ENCODE measurements around the gene RBM10. TPM values are rescaled to one million over a fixed set of nuclear protein-coding genes. Genes with fewer than 3 reads are reported as not detected.

The RBM10 gene
- total and polyA plus RNA-seq, 2 donors (not counting 3 experiments of a cell fraction or from before 2014, with no cell fraction given), result 37.3 to 51.5 TPM

DNA sequence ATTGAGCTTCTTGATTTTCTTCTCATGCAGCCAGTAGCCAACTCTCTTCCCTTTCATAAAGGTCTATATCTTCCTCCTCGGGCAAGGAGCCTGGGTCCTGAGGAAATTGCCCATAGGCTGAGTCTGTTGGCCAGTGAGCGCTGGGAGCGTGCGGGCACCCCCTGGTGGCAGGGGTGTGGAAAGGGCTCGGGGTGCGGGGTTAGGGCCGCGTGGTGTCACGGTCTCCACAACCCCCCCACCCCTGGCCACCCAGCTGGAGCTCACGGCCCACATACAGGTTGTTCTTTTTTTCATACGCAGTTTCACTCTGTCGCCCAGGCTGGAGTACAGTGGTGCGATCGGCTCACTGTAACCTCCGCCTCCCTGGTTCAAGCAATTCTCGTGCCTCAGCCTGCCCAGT lies 13.1 kb downstream of the RBM10 start:
- Histone ChIP-seq H3K4me2 (ENCODE audit: insufficient read depth, low read length) (no peak overlapping the region), H3K9me1 (replicated peaks; ENCODE audit: control insufficient read depth, extremely low read depth, insufficient read depth, low read length) (no peaks in the 10 kb centered on the region), H3K79me2 (ENCODE audit: control insufficient read depth, insufficient read depth, low read length) (peaks cover 64% of the 10 kb centered on the region), H3K36me3 (ENCODE audit: control insufficient read depth in 2 of 2, extremely low read depth in 1 of 2, insufficient read depth in 2 of 2, low read length in 2 of 2) (peaks cover 0 to 9% of the 10 kb centered on the region in 2 experiments), H2AFZ (ENCODE audit: low read depth, low read length) (no peak overlapping the region), H3K9ac (replicated peaks; ENCODE audit: extremely low read depth, insufficient read depth, low read length) (no peak overlapping the region), H3K9me3 (replicated peaks; ENCODE audit: control insufficient read depth, insufficient read depth, low read length) (no peaks in the 10 kb centered on the region), H3K4me3 (replicated peaks in 1 of 3; ENCODE audit: insufficient read depth in 1 of 3, low read depth in 1 of 3, low read length in 3 of 3) (no peak overlapping the region), H3K4me1 (ENCODE audit: control insufficient read depth, extremely low read depth, insufficient read depth, low read length) (no peaks in the 10 kb centered on the region), H3K27me3 (ENCODE audit: control insufficient read depth in 2 of 2, insufficient read depth in 2 of 2, low read length in 2 of 2) (no peaks in the 10 kb centered on the region), H3K27ac (ENCODE audit: insufficient read depth, low read depth, low read length) (no peak overlapping the region), H4K20me1 (replicated peaks; ENCODE audit: control insufficient read depth, extremely low read depth, insufficient read depth, low read length) (no peaks in the 10 kb centered on the region)
- TF ChIP-seq MYC (IDR thresholded peaks at IDR 0.05; ENCODE audit: low read depth, low read length), result no peak
- TF ChIP-seq EZH2 (IDR thresholded peaks at IDR 0.05; ENCODE audit: borderline replicate concordance, low read depth, low read length, severe bottlenecking), result no peak
- TF ChIP-seq GATA2 (IDR thresholded peaks at IDR 0.05; ENCODE audit: insufficient read depth, insufficient read length, low read depth, low read length), result no peak
- TF ChIP-seq POLR2A (IDR thresholded peaks at IDR 0.05; ENCODE audit: low read depth, low read length), result no peak
- TF ChIP-seq POLR2AphosphoS5 (IDR thresholded peaks at IDR 0.05; ENCODE audit: insufficient read depth, low read depth, low read length), result no peak
- TF ChIP-seq, protein P1, sequence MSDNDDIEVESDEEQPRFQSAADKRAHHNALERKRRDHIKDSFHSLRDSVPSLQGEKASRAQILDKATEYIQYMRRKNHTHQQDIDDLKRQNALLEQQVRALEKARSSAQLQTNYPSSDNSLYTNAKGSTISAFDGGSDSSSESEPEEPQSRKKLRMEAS (IDR thresholded peaks at IDR 0.05; ENCODE audit: insufficient read depth, insufficient read length), result no peak
- TF ChIP-seq JUN (IDR thresholded peaks at IDR 0.05; ENCODE audit: borderline replicate concordance, insufficient read depth, insufficient read length, low read depth), result no peak
- TF ChIP-seq FOS (IDR thresholded peaks at IDR 0.05; ENCODE audit: borderline replicate concordance, insufficient read depth, low read length), result no peak
- TF ChIP-seq, protein P2, sequence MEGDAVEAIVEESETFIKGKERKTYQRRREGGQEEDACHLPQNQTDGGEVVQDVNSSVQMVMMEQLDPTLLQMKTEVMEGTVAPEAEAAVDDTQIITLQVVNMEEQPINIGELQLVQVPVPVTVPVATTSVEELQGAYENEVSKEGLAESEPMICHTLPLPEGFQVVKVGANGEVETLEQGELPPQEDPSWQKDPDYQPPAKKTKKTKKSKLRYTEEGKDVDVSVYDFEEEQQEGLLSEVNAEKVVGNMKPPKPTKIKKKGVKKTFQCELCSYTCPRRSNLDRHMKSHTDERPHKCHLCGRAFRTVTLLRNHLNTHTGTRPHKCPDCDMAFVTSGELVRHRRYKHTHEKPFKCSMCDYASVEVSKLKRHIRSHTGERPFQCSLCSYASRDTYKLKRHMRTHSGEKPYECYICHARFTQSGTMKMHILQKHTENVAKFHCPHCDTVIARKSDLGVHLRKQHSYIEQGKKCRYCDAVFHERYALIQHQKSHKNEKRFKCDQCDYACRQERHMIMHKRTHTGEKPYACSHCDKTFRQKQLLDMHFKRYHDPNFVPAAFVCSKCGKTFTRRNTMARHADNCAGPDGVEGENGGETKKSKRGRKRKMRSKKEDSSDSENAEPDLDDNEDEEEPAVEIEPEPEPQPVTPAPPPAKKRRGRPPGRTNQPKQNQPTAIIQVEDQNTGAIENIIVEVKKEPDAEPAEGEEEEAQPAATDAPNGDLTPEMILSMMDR (IDR thresholded peaks at IDR 0.05; ENCODE audit: extremely low read depth in 1 of 2, insufficient read depth in 1 of 2, low read depth in 1 of 2, low read length in 2 of 2), result no peak
- CTCF ChIA-PET, result no interaction called here
- DNase-seq (ENCODE audit: low read depth, low spot score) (no peak), FAIRE-seq (no peak)
- intact Hi-C loops (cut with micrococcal nuclease) (no loop called here), dilution Hi-C loops (cut with MboI; ENCODE audit: extremely low pct_ligation_motif_present, low sequenced_read_pairs) (no loop called here)
- POLR2A ChIA-PET, result no interaction called here
- BruUV-seq (replicated peaks), result no TSS peak

Measured in endothelial cell of umbilical vein (primary cell).